T-helper 1 cell (primary cell): ENCODE results near the gene GALR3.

Experiments used
- DNase-seq, 5 donors: peaks; one replicate each; pipeline ENCODE4 v3.0.0-alpha.2; 2012 to 2020

The GALR3 gene

GRCh38 chr22:37824674-37825641 lies 1.8 kb downstream of the GALR3 start:
- DNase-seq = peak in 1 of 5 donors; percentile 41

GRCh38 chr22:37827056-37827455 lies 3.9 kb downstream of the GALR3 start:
- DNase-seq = no peak

- no peak for DNase-seq
Observed at GRCh38 chr22:37830093-37830842, 7.1 kb downstream of the GALR3 start.

- no peak for DNase-seq
Observed at GRCh38 chr22:37831472-37831871, 8.3 kb downstream of the GALR3 start.

DNA sequence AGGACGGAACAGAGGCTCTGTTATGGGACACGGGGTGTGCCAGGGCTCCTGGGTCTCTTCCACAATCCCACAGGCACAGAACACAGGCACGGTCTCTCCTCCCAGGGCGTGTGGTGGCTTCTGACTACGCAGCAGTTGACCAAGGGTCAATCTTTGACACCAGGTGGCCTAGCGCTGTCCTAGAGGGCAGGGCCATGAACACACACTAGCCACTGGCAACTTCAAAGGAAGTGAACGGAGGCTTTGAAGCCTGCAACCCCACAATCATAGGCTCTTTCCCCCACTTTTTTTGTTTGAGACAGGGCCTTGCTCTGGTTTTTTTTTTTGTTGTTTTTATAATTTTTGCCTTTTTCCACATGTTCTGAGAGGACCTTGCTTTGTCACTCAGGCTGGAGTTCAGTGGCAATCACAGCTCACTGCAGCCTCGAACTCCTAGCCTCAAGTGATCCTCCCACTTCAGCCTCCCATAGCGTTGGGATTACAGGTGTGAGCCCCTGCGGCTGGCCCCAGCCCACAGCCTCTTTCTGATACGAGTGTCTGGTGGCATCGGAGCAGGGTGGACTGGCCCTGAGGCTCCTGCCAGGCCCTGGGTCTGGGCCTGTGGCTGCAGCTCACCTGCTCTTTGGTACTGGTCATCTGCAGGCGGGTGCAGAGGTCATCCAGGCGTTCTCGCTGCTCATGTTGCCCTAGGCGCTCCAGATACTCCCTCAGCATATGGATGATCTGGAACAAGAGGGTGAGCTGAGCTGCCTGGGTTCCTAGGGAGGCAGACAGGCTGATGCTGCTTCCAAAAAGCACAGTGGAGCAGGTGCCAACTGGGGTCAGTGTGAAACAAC lies 9.1 kb downstream of the GALR3 start:
- no peak for DNase-seq

GRCh38 chr22:37842015-37842793 lies 19.0 kb downstream of the GALR3 start:
- no peak for DNase-seq

DNA sequence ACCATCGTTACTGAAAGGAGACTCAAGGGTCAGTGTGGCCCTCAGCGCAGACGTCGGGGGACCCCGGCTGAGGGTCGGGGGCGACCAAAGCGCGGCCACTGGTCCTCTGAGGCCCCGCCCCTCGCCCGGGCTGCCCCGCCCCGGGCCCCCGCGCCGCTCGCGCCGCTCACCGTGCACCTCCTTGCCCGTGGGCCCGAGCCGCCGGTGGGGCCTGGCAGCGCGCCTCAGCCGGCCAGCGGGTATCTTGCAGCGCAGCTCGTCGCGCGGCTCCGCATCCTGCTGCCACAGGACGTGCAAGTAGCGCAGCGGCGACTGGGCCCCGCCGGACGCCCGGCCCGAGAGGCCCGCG lies 20.5 kb downstream of the GALR3 start:
- peak in 1 of 5 donors; percentile 53 for DNase-seq

DNA sequence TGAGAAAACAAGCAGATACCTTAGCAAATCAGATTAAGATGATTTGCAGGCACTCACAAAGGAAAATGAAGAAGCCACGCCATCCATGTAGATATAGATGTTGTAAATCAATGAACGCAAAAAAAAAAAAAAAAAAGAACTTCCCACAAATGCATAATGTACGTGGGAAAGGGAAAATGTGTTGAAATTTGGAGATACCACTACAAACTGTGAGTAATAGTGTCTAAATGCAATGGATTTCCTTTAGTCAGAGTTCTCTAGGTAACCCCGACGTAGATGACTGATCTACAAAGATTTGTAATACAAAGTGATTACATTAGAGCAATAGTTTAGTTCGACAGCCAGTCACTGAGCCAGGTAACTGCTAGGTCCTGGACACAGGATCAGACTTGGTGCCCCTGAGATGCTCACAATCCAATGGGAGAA lies 21.7 kb downstream of the GALR3 start:
- no peak for DNase-seq

- DNase-seq = no peak
Observed at GRCh38 chr22:37846433-37846832, 23.3 kb downstream of the GALR3 start.

- peak in 1 of 5 donors; percentile 27 for DNase-seq
Observed at GRCh38 chr22:37848587-37849088, 25.5 kb downstream of the GALR3 start.

- DNase-seq = peak; percentile 77 to 88 (median 82)
Observed at GRCh38 chr22:37849089-37849751, 26.0 kb downstream of the GALR3 start, which contains the start of gene EIF3L. Gene EIF3L, plus strand, starts transcription at chr22:37849419. Its CDS starts 31 bp downstream, at chr22:37849450.

- DNase-seq = no peak
Observed at GRCh38 chr22:37850801-37851200, 27.6 kb downstream of the GALR3 start.

GRCh38 chr22:37852418-37852817 lies 29.2 kb downstream of the GALR3 start:
- DNase-seq = no peak

- no peak for DNase-seq
Observed at GRCh38 chr22:37854946-37855345, 31.8 kb downstream of the GALR3 start.

- DNase-seq = no peak
Observed at GRCh38 chr22:37855462-37855861, 32.3 kb downstream of the GALR3 start.

DNA sequence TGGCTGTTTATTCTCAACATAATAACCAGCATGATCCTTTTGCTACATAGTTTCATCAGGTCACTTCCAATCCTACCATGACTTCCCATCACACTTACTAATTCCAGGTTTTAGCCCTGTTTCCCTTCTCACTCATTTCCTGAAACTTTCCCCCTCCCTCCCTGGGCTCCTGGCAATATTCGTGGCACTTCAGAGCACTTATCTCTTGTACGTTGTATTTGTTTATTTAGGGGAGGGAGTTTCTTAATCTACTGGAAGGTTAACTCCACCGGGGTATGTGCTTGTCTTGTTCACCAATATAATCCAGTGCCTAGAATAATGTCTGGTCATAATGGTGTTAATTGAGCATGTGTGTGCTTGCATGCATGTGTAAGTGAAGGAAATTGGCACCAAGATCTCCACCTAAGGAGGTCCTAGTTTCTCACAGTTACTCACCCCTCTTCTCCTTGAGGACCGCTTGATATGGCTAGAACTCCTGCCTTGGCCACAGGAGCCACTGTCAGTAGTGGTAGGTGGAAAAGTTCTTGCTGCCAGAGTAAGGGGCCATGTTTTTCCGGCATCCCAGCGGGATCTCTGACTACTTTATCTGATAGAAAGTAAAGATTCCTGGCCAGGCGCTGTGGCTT lies 37.7 kb downstream of the GALR3 start:
- no peak for DNase-seq

DNA sequence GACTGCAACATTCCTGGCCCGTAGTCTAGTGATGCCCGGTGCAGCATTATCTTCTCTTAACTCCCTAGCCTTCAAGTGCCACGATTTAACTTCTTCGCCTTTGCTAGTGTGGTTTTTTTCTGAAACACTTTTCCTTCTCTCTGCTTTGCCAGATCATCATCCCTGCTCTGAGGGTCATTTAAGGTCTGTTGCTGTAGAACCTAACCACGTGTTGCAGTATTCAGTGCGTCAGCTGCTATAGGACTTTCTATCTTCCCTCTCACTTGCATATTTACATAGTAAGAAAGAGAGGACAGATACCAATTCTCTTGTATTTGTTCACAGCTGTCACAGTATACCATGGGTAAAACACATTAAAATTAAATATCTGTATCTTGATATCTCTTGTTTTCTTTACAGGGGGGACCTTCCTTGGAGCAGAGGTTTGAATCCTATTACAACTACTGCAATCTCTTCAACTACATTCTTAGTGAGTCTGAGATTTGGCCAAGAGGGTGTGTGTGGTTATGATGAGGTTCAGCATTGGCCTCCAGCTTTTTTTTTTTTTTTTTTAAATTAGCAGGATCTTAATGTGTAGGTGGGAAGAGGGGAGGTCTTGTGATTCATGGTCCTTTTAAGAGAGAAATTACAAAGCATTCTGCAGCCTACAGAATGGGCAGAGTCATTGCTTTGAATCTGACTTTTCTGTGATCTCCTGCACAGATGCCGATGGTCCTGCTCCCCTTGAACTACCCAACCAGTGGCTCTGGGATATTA lies 39.6 kb downstream of the GALR3 start:
- no peak for DNase-seq

DNA sequence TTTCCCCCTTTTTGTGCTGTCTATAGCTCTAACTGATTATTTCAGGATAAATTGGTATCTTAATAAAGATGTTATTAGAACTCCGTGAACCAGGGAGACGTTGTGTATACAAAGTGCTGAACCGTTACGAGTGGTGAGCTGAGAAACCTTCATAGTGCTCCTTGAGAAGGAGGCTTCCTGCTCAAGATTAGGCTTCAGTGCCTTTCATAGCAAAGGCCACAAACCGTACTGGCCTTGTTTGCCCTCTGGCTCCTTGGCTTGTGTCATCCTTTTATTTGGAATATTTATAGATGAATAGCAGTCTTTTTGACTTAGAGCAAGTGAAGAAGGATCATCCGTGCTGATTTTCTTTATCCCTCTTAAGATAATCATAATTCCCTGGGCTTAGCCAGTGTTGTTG lies 42.3 kb downstream of the GALR3 start:
- DNase-seq = no peak

DNA sequence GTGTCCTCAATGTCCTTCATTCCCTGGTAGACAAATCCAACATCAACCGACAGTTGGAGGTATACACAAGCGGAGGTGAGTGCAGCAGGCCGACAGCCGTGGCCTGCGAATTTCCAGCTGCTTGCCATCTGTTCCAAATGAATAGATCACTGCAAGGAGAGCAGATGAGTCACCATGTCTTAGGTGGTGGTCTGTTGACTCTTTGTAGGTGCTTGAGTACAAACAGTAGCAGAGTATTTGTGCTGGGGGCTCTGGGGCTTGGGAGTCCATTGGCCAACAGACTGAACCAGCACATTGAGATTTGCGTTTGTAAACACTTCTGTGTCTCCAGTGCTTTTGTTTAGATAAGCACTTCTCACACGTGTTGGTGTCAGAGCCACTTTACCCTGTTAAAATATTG lies 47.1 kb downstream of the GALR3 start:
- no peak for DNase-seq
